Lower leg skin (tissue), 3 donors: ENCODE data around the gene ZNF175.

Experiments
- CTCF ChIP-seq, 3 donors: fragments of 450-650 bp; IDR thresholded peaks; one replicate each; pipeline ENCODE4 v1.5.1; 2016; ENCODE audit warnings: antibody characterized with exemption in 3 of 3, mild to moderate bottlenecking in 3 of 3, moderate library complexity in 2 of 3
- POLR2A ChIP-seq, 2 donors: fragments of 450-650 bp; IDR thresholded peaks; one replicate each; pipeline ENCODE4 v1.6.1; 2016 to 2017; ENCODE audit warnings: antibody characterized with exemption in 2 of 2, mild to moderate bottlenecking in 1 of 2, moderate library complexity in 1 of 2

- TF ChIP-seq POLR2A (IDR thresholded peaks at IDR 0.05) = no peak
- no peak for TF ChIP-seq CTCF (IDR thresholded peaks at IDR 0.05)
Measured at GRCh38 chr19:51640386-51640785, 69.3 kb downstream of the ZNF175 start.
